PFSK-1 (cell line): ENCODE measurements around the gene LAMA3.

Source experiments
- POLR2AphosphoS5 ChIP-seq: IDR thresholded peaks from 2 replicates; pipeline ENCODE4 v1.6.1; 2012; ENCODE audit warnings: low read depth, mild to moderate bottlenecking, control low read depth, low read length, moderate library complexity
- REST ChIP-seq, 2 experiments: IDR thresholded peaks; 2 replicates each; pipeline versions ENCODE4 v1.6.1 to v1.8.0; 2011 to 2012; ENCODE audit warnings: low read depth in 2 of 2, low read length in 2 of 2, control low read depth in 1 of 2, inconsistent platforms in 1 of 2, mild to moderate bottlenecking in 1 of 2, moderate library complexity in 1 of 2; ENCODE audit not compliant: insufficient read depth in 1 of 2
- TAF1 ChIP-seq: IDR thresholded peaks from 2 replicates; pipeline ENCODE4 v1.6.1; 2012; ENCODE audit warnings: low read length, control low read depth, borderline replicate concordance; ENCODE audit not compliant: insufficient read depth

DNA sequence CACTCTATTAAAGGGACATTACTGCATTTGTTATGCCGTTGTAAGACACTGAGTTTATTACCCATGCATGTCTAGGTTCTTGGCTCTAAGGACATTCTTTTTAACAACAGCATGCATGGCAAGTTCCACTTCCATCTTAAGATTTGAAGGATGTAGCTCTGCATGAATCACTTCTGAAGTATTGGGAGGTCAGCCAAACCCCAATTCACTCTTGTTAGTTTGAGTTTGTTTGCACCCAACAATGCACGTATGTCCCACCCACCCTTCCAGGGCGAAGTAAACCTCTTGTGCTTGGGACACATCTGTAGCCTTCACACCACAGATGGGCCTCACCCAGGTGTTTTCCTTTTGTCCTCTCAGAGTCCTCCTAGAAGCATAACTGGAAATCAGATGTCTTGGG is 5.6 kb upstream of the LAMA3 start:
- no peak for TF ChIP-seq POLR2AphosphoS5
- no peak for TF ChIP-seq REST (IDR thresholded peaks at IDR 0.05; ENCODE audit: insufficient read depth in 1 of 2, low read depth in 2 of 2, low read length in 2 of 2)
- no peak for TF ChIP-seq TAF1
